CD4-positive, alpha-beta T cell (primary cell): ENCODE data around the gene ADCY2. TPM values are rescaled to one million over a fixed set of nuclear protein-coding genes. Genes with fewer than 3 reads are reported as not detected.

ENCODE experiments used
- ATAC-seq: fragments of 200-7000 bp; cut with Tn5 transposase; one replicate; pipeline ENCODE4 v1.10.0; 2022; ENCODE audit warnings: mild to moderate bottlenecking; ENCODE audit not compliant: poor library complexity
- CTCF ChIA-PET: fragments of 350-600 bp; sonication (Branson Sonifier 250); formaldehyde crosslinking; loops from one replicate; lab custom pipeline; 2021; ENCODE audit warnings: antibody characterized with exemption, inconsistent platforms; lab: Charles Lee
- POLR2A ChIA-PET: fragments of 350-600 bp; sonication (Branson Sonifier 250); formaldehyde crosslinking; loops from one replicate; lab custom pipeline; 2021; ENCODE audit warnings: antibody characterized with exemption, inconsistent platforms; lab: Charles Lee
- DNase-seq, 14 experiments: peaks; one replicate each; pipeline ENCODE4 v3.0.0-alpha.2; 2013 to 2020; ENCODE audit warnings: mixed read lengths in 2 of 14
- H3K27ac ChIP-seq, 2 donors: one replicate each; pipeline versions ENCODE4 v1.5.1 to v1.7.0; 2013; ENCODE audit warnings: low read length in 2 of 2, low read depth in 1 of 2, mild to moderate bottlenecking in 1 of 2
- H3K27me3 ChIP-seq, 2 experiments: 1 replicate in 1 of 2; 2 replicates in 1 of 2; pipeline versions ENCODE4 v1.6.1 to v1.7.0; 2013; ENCODE audit warnings: low read length in 2 of 2, control low read depth in 1 of 2, mild to moderate bottlenecking in 1 of 2, moderate library complexity in 1 of 2; ENCODE audit not compliant: insufficient read depth in 2 of 2, control insufficient read depth in 1 of 2
- H3K36me3 ChIP-seq: one replicate; pipeline ENCODE4 v1.6.1; 2013; ENCODE audit warnings: low read length, control low read depth; ENCODE audit not compliant: insufficient read depth
- H3K4me1 ChIP-seq: one replicate; pipeline ENCODE4 v1.6.1; 2013; ENCODE audit warnings: low read length, control low read depth; ENCODE audit not compliant: insufficient read depth
- H3K4me3 ChIP-seq: one replicate; pipeline ENCODE4 v1.5.1; 2013; ENCODE audit warnings: mild to moderate bottlenecking, low read length, moderate library complexity
- H3K9me3 ChIP-seq, 2 experiments: 1 replicate in 1 of 2; 2 replicates in 1 of 2; pipeline versions ENCODE4 v1.6.1 to v1.7.0; 2013; ENCODE audit warnings: low read length in 2 of 2, mild to moderate bottlenecking in 2 of 2, control low read depth in 1 of 2, moderate library complexity in 1 of 2; ENCODE audit not compliant: control insufficient read depth in 1 of 2, insufficient read depth in 1 of 2
- H3K27ac Mint-ChIP-seq: one replicate; pipeline ENCODE4 v1.8.0; 2020; ENCODE audit warnings: mixed read lengths
- H3K27me3 Mint-ChIP-seq: one replicate; pipeline ENCODE4 v1.8.0; 2021; ENCODE audit warnings: mixed read lengths
- H3K36me3 Mint-ChIP-seq: one replicate; pipeline ENCODE4 v1.8.0; 2021; ENCODE audit warnings: low read depth, mixed read lengths
- H3K4me1 Mint-ChIP-seq: one replicate; pipeline ENCODE4 v1.8.0; 2021; ENCODE audit warnings: low read depth, mixed read lengths
- H3K4me3 Mint-ChIP-seq: one replicate; pipeline ENCODE4 v1.8.0; 2020; ENCODE audit warnings: mild to moderate bottlenecking, mixed read lengths
- H3K9me3 Mint-ChIP-seq: one replicate; pipeline ENCODE4 v1.8.0; 2020; ENCODE audit warnings: mixed read lengths
- intact Hi-C, 2 experiments: fragments of 100-400 bp; cut with DNase I in 1 of 2; cut with micrococcal nuclease in 1 of 2; formaldehyde crosslinking; loops; one replicate each; pipeline versions ENCODE4 v1.15.1 to v1.9.0; 2023 to 2025; cut with DNase I, micrococcal nuclease
- total RNA-seq, 174 experiments: library from RNA in 2 of 174; stranded (reverse) in 2 of 174; gene quantifications; one replicate each; pipeline ENCODE4 v1.2.3 and lab custom pipeline; 2021 to 2026
- TF ChIP-seq, protein P1 (sequence below): fragments of 200-600 bp; IDR thresholded peaks from one replicate; pipeline ENCODE4 v1.8.0; 2022; ENCODE audit warnings: antibody characterized with exemption, mild to moderate bottlenecking

Gene ADCY2
- total RNA-seq, 2 experiments from 2014 or later = not detected

DNA sequence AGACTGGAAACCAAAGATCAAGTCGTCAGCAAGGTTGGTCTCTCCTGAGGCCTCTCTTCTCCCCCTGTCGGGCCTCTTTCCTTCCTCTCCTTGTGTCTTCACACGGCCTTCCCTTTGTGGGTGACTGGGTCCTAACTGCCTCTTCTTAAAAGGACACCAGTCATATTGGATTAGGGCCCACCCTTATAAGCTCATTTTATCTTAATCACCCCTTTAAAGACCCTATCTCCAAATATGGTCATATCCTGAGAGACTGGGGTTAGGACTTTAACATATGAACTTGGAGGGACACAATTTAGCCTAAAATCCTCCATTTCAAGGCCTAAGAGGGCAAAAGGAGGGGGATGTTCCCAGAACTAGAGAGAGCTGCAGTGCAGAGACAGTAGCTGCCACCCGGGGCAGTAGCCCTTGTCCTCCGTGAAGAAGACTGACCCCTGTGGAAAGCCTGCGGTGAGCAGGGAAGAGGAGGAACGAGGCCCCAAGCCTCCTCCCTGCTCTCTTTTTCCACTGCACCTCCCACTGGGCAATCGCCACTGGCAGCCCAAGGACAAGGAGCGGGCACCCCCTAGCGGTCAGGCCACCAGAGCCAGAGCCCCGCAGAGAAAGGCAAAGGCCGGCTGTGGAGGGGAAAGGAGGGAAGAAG, 420.1 kb downstream of the ADCY2 start:
- CTCF ChIA-PET = interaction anchor here (1.1 kb wide), 1 partner anchor 34 kb away, joined by 3 read pairs; the partner anchor contains the start of gene CFAP90
- intact Hi-C loops = loop anchor here in 1 of 2 experiments (5.0 kb wide), 1 partner anchor 1049 kb away; no protein-coding TSS in a partner anchor
- no peaks in the 10 kb centered on the region for H3K9me3 Mint-ChIP-seq
- DNase-seq = peak; percentile 32 to 69 (median 48)
- Histone ChIP-seq H3K4me1 (peaks cover 5% of the 10 kb centered on the region), H3K36me3 (no peaks in the 10 kb centered on the region), H3K27me3 (peaks cover 9 to 23% of the 10 kb centered on the region in 2 experiments), H3K4me3 (no peak overlapping the region), H3K27ac (no peak overlapping the region), H3K9me3 (no peaks in the 10 kb centered on the region)
- H3K4me3 Mint-ChIP-seq = no peak overlapping the region
- H3K36me3 Mint-ChIP-seq = no peaks in the 10 kb centered on the region
- TF ChIP-seq, protein P1, sequence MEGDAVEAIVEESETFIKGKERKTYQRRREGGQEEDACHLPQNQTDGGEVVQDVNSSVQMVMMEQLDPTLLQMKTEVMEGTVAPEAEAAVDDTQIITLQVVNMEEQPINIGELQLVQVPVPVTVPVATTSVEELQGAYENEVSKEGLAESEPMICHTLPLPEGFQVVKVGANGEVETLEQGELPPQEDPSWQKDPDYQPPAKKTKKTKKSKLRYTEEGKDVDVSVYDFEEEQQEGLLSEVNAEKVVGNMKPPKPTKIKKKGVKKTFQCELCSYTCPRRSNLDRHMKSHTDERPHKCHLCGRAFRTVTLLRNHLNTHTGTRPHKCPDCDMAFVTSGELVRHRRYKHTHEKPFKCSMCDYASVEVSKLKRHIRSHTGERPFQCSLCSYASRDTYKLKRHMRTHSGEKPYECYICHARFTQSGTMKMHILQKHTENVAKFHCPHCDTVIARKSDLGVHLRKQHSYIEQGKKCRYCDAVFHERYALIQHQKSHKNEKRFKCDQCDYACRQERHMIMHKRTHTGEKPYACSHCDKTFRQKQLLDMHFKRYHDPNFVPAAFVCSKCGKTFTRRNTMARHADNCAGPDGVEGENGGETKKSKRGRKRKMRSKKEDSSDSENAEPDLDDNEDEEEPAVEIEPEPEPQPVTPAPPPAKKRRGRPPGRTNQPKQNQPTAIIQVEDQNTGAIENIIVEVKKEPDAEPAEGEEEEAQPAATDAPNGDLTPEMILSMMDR = peak; percentile 72
- peaks cover 68% of the 10 kb centered on the region for H3K27me3 Mint-ChIP-seq
- no peaks in the 10 kb centered on the region for H3K4me1 Mint-ChIP-seq
- ATAC-seq = peak; percentile 34
- H3K27ac Mint-ChIP-seq = no peak overlapping the region
- POLR2A ChIA-PET = no interaction called here

DNA sequence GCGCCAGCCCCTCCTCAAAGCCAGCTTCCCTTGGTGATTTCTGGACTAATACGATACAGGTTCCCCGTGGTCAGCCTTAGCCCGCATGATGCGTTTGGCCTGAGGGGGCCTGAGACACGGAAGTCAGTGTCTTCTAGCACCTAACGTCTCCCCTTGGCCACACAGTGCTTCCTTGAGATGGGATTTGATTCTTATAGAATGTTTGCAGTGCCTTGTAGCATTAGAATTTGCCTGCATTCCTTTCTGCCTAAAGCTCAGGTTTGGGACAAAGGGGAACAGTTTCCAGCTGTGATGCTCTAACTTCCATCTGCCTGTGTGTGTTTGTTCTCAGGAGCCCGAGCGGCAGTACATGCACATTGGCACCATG, 420.6 kb downstream of the ADCY2 start:
- no peaks in the 10 kb centered on the region for H3K36me3 ChIP-seq
- POLR2A ChIA-PET = no interaction called here
- H3K9me3 ChIP-seq = no peaks in the 10 kb centered on the region
- TF ChIP-seq, protein P1 = peak; percentile 48
- Mint-ChIP-seq H3K4me1 (no peaks in the 10 kb centered on the region), H3K36me3 (no peaks in the 10 kb centered on the region), H3K27ac (no peak overlapping the region), H3K4me3 (no peak overlapping the region), H3K9me3 (no peaks in the 10 kb centered on the region), H3K27me3 (peaks cover 71% of the 10 kb centered on the region)
- H3K4me3 ChIP-seq = no peak overlapping the region
- H3K27me3 ChIP-seq = peaks cover 9 to 23% of the 10 kb centered on the region in 2 experiments
- intact Hi-C loops = loop anchor here in 1 of 2 experiments (5.0 kb wide), 1 partner anchor 1049 kb away; no protein-coding TSS in a partner anchor
- H3K27ac ChIP-seq = no peak overlapping the region
- ATAC-seq (no peak), DNase-seq (no peak)
- peaks cover 5% of the 10 kb centered on the region for H3K4me1 ChIP-seq
- CTCF ChIA-PET = interaction anchor here (1.1 kb wide), 1 partner anchor 34 kb away, joined by 3 read pairs; the partner anchor contains the start of gene CFAP90

DNA sequence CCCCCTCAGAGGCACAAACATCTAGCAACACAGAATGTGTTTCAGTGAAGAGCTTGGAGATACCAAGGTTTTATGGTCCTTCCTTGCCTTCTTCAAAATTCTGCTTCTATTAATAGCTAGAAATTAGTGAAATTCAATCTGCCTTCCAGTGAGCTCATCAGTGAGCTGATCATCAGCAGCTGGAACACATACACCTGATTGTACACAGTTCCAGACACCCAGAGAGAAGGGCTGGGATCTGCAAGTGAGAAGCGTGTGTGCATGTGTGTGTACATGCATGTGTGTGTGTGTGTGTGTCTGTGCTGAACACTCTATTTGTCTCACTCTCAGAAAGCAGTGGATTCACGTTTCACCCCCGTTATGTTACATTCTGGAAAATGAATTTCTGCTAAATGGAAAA, 426.5 kb downstream of the ADCY2 start:
- Histone ChIP-seq H3K4me3 (no peak overlapping the region), H3K4me1 (no peaks in the 10 kb centered on the region), H3K9me3 (no peaks in the 10 kb centered on the region), H3K36me3 (no peaks in the 10 kb centered on the region), H3K27ac (no peak overlapping the region), H3K27me3 (peaks cover 4% of the 10 kb centered on the region in 2 experiments)
- TF ChIP-seq, protein P1 = no peak
- no peak for ATAC-seq
- H3K4me1 Mint-ChIP-seq = no peaks in the 10 kb centered on the region
- peaks cover 46% of the 10 kb centered on the region for H3K27me3 Mint-ChIP-seq
- H3K36me3 Mint-ChIP-seq = no peaks in the 10 kb centered on the region
- ChIA-PET POLR2A (no interaction called here), CTCF (no interaction called here)
- no peak overlapping the region for H3K4me3 Mint-ChIP-seq
- intact Hi-C loops = no loop called here
- DNase-seq = no peak
- no peaks in the 10 kb centered on the region for H3K9me3 Mint-ChIP-seq
- no peak overlapping the region for H3K27ac Mint-ChIP-seq
